ENCODE measurements around the gene PLEKHM3.

DNA sequence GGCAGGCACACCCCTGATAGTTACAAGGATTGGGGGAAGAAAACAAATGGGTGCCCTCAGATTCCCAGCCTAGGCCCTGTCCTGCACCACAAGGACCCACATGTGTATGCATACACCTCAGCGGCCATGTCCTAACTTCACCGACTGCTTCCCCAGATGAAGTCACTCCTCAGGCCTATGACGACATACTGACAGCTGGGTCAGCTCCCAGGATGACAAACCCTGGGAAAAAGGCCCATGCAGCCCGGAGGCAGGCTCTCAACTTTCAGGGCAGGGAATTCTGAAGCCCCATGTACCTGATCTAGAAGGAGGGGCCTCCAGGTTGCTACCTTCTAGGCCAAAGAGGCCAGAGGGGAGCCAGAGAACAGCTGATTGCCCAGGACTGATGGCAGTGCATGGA is 11.0 kb upstream of the PLEKHM3 start:
- TF ChIP-seq, protein P1, sequence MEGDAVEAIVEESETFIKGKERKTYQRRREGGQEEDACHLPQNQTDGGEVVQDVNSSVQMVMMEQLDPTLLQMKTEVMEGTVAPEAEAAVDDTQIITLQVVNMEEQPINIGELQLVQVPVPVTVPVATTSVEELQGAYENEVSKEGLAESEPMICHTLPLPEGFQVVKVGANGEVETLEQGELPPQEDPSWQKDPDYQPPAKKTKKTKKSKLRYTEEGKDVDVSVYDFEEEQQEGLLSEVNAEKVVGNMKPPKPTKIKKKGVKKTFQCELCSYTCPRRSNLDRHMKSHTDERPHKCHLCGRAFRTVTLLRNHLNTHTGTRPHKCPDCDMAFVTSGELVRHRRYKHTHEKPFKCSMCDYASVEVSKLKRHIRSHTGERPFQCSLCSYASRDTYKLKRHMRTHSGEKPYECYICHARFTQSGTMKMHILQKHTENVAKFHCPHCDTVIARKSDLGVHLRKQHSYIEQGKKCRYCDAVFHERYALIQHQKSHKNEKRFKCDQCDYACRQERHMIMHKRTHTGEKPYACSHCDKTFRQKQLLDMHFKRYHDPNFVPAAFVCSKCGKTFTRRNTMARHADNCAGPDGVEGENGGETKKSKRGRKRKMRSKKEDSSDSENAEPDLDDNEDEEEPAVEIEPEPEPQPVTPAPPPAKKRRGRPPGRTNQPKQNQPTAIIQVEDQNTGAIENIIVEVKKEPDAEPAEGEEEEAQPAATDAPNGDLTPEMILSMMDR (IDR thresholded peaks at IDR 0.05) = no peak
- no peak for TF ChIP-seq EP300 (IDR thresholded peaks at IDR 0.05; ENCODE audit: low read depth)
- no peak for TF ChIP-seq POLR2AphosphoS5 (IDR thresholded peaks at IDR 0.05)
- no peak for TF ChIP-seq POLR2A (IDR thresholded peaks at IDR 0.05)

Measured in transverse colon (tissue), 4 donors.